K562 (cell line): Measurements from ENCODE around the gene TNIK.

ENCODE experiments used
- ARID2 ChIP-seq: fragments of 450-650 bp; IDR thresholded peaks from 2 replicates; pipeline ENCODE4 v1.6.1; 2017; ENCODE audit warnings: antibody characterized with exemption, mild to moderate bottlenecking
- ELF4 ChIP-seq: fragments of 450-650 bp; formaldehyde crosslinking; IDR thresholded peaks from 2 replicates; pipeline ENCODE4 v1.4.0; 2022; ENCODE audit warnings: missing genetic modification characterization
- HNRNPH1 ChIP-seq: fragments of 200-400 bp; formaldehyde crosslinking; optimal IDR thresholded peaks from 2 replicates; pipeline ENCODE3; 2017; ENCODE audit warnings: low read depth, mild to moderate bottlenecking, low read length, moderate library complexity
- RCOR1 ChIP-seq, 2 experiments: IDR thresholded peaks; 2 replicates each; pipeline ENCODE4 v1.6.1; 2012; ENCODE audit warnings: low read depth in 2 of 2, low read length in 2 of 2, borderline replicate concordance in 1 of 2, improper control_type of control experiment in 1 of 2
- TAF1 ChIP-seq: IDR thresholded peaks from 2 replicates; pipeline ENCODE4 v1.6.1; 2011; ENCODE audit warnings: mild to moderate bottlenecking, low read length, moderate library complexity; ENCODE audit not compliant: insufficient read depth, control insufficient read depth, severe bottlenecking; ENCODE audit errors: extremely low read depth
- TCF7L2 ChIP-seq: fragments of 150-350 bp; IDR thresholded peaks from 2 replicates; pipeline ENCODE4 v1.6.1; 2016; ENCODE audit warnings: low read depth, mild to moderate bottlenecking, low read length, moderate library complexity
- TRIM24 ChIP-seq, 2 experiments: fragments of 450-650 bp; IDR thresholded peaks; 2 replicates each; pipeline ENCODE4 v1.6.1; 2016
- ZEB2 ChIP-seq: fragments of 450-650 bp; IDR thresholded peaks from 2 replicates; pipeline ENCODE4 v1.6.1; 2016
- ZFX ChIP-seq: sonication (generic); formaldehyde crosslinking; IDR thresholded peaks from 2 replicates; pipeline ENCODE4 v1.8.0; 2022; ENCODE audit warnings: mild to moderate bottlenecking, missing genetic modification reagents, moderate library complexity
- ZNF408 ChIP-seq: fragments of 250-450 bp; sonication (Bioruptor Pico); IDR thresholded peaks from 2 replicates; pipeline ENCODE4 v1.4.0; 2020; ENCODE audit warnings: low read depth, mild to moderate bottlenecking, moderate library complexity
- TF ChIP-seq, protein P1 (sequence below), 2 experiments: fragments of 450-650 bp; formaldehyde crosslinking in 1 of 2; IDR thresholded peaks; 2 replicates each; pipeline versions ENCODE4 v1.4.0 to v1.6.1; 2014 to 2020; ENCODE audit warnings: mild to moderate bottlenecking in 2 of 2, borderline replicate concordance in 1 of 2, low read depth in 1 of 2
- TF ChIP-seq, protein P2 (sequence below): fragments of 150-350 bp; IDR thresholded peaks from 2 replicates; pipeline ENCODE4 v1.6.1; 2014; ENCODE audit warnings: low read depth, mild to moderate bottlenecking, low read length, borderline replicate concordance
- TF ChIP-seq, protein P3 (sequence below): fragments of 450-650 bp; IDR thresholded peaks from 2 replicates; pipeline ENCODE4 v1.7.1; 2018; ENCODE audit warnings: mild to moderate bottlenecking, low read depth; ENCODE audit not compliant: partially characterized antibody
- TF ChIP-seq, protein P4 (sequence below): fragments of 250-450 bp; sonication (Bioruptor Pico); IDR thresholded peaks from 2 replicates; pipeline ENCODE4 v1.5.0; 2021

DNA sequence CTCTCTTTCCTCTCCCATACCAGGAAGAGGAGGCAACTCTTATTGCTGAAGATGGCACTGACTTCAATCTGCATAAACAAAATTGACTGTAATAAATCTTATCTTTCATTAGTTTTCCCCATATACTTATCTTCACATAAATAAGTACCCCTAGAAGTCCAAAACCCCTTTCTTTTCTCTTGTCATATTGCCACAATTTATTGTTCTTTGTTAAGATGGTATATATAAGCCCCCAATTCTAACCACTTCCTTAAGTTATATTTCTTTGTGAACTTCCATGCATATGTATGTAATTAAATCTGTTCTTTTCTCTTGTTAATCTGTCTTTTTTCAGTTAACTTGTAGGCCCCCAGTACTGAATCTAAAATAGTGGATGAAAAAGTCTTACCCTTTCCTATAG, 68.8 kb downstream of the TNIK start:
- TF ChIP-seq TAF1 (no peak), ELF4 (no peak), TCF7L2 (no peak), RCOR1 (IDR thresholded peaks at IDR 0.05; ENCODE audit: borderline replicate concordance in 1 of 2, low read depth in 2 of 2, low read length in 2 of 2) (no peak), ZFX (CRISPR knock-in tag) (no peak), ZNF408 (no peak), HNRNPH1 (no peak), TRIM24 (IDR thresholded peaks at IDR 0.05) (no peak), ARID2 (no peak), ZEB2 (no peak)
- TF ChIP-seq, protein P1, sequence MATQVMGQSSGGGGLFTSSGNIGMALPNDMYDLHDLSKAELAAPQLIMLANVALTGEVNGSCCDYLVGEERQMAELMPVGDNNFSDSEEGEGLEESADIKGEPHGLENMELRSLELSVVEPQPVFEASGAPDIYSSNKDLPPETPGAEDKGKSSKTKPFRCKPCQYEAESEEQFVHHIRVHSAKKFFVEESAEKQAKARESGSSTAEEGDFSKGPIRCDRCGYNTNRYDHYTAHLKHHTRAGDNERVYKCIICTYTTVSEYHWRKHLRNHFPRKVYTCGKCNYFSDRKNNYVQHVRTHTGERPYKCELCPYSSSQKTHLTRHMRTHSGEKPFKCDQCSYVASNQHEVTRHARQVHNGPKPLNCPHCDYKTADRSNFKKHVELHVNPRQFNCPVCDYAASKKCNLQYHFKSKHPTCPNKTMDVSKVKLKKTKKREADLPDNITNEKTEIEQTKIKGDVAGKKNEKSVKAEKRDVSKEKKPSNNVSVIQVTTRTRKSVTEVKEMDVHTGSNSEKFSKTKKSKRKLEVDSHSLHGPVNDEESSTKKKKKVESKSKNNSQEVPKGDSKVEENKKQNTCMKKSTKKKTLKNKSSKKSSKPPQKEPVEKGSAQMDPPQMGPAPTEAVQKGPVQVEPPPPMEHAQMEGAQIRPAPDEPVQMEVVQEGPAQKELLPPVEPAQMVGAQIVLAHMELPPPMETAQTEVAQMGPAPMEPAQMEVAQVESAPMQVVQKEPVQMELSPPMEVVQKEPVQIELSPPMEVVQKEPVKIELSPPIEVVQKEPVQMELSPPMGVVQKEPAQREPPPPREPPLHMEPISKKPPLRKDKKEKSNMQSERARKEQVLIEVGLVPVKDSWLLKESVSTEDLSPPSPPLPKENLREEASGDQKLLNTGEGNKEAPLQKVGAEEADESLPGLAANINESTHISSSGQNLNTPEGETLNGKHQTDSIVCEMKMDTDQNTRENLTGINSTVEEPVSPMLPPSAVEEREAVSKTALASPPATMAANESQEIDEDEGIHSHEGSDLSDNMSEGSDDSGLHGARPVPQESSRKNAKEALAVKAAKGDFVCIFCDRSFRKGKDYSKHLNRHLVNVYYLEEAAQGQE (IDR thresholded peaks at IDR 0.05; ENCODE audit: borderline replicate concordance), result no peak
- TF ChIP-seq, protein P1 (CRISPR knock-in tag; IDR thresholded peaks at IDR 0.05; ENCODE audit: low read depth), result no peak
- TF ChIP-seq, protein P2, sequence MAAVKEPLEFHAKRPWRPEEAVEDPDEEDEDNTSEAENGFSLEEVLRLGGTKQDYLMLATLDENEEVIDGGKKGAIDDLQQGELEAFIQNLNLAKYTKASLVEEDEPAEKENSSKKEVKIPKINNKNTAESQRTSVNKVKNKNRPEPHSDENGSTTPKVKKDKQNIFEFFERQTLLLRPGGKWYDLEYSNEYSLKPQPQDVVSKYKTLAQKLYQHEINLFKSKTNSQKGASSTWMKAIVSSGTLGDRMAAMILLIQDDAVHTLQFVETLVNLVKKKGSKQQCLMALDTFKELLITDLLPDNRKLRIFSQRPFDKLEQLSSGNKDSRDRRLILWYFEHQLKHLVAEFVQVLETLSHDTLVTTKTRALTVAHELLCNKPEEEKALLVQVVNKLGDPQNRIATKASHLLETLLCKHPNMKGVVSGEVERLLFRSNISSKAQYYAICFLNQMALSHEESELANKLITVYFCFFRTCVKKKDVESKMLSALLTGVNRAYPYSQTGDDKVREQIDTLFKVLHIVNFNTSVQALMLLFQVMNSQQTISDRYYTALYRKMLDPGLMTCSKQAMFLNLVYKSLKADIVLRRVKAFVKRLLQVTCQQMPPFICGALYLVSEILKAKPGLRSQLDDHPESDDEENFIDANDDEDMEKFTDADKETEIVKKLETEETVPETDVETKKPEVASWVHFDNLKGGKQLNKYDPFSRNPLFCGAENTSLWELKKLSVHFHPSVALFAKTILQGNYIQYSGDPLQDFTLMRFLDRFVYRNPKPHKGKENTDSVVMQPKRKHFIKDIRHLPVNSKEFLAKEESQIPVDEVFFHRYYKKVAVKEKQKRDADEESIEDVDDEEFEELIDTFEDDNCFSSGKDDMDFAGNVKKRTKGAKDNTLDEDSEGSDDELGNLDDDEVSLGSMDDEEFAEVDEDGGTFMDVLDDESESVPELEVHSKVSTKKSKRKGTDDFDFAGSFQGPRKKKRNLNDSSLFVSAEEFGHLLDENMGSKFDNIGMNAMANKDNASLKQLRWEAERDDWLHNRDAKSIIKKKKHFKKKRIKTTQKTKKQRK, result no peak
- TF ChIP-seq, protein P3, sequence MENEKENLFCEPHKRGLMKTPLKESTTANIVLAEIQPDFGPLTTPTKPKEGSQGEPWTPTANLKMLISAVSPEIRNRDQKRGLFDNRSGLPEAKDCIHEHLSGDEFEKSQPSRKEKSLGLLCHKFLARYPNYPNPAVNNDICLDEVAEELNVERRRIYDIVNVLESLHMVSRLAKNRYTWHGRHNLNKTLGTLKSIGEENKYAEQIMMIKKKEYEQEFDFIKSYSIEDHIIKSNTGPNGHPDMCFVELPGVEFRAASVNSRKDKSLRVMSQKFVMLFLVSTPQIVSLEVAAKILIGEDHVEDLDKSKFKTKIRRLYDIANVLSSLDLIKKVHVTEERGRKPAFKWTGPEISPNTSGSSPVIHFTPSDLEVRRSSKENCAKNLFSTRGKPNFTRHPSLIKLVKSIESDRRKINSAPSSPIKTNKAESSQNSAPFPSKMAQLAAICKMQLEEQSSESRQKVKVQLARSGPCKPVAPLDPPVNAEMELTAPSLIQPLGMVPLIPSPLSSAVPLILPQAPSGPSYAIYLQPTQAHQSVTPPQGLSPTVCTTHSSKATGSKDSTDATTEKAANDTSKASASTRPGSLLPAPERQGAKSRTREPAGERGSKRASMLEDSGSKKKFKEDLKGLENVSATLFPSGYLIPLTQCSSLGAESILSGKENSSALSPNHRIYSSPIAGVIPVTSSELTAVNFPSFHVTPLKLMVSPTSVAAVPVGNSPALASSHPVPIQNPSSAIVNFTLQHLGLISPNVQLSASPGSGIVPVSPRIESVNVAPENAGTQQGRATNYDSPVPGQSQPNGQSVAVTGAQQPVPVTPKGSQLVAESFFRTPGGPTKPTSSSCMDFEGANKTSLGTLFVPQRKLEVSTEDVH, result no peak
- TF ChIP-seq, protein P4, sequence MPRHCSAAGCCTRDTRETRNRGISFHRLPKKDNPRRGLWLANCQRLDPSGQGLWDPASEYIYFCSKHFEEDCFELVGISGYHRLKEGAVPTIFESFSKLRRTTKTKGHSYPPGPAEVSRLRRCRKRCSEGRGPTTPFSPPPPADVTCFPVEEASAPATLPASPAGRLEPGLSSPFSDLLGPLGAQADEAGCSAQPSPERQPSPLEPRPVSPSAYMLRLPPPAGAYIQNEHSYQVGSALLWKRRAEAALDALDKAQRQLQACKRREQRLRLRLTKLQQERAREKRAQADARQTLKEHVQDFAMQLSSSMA, result no peak
